WERI-Rb-1 (cell line): ENCODE data around the gene KRT40.

Experiments used
- DNase-seq: peaks from one replicate; pipeline ENCODE4 v3.0.0-alpha.2; 2020
- H3K27ac ChIP-seq: fragments of 250-450 bp; sonication (Bioruptor Pico); 2 replicates; pipeline ENCODE4 v1.5.1; 2020; ENCODE audit warnings: mild to moderate bottlenecking, moderate library complexity
- H3K27me3 ChIP-seq: fragments of 250-450 bp; sonication (Bioruptor Pico); 2 replicates; pipeline ENCODE4 v1.5.1; 2021; ENCODE audit warnings: mild to moderate bottlenecking, low read depth, moderate library complexity; ENCODE audit not compliant: insufficient read depth, severe bottlenecking
- H3K36me3 ChIP-seq: fragments of 250-450 bp; sonication (Bioruptor Pico); 2 replicates; pipeline ENCODE4 v1.5.1; 2020; ENCODE audit warnings: mild to moderate bottlenecking, moderate library complexity
- H3K4me3 ChIP-seq: 2 replicates; pipeline ENCODE4 v1.5.1; 2011; ENCODE audit warnings: low read depth, mild to moderate bottlenecking, control low read depth, low read length
- H3K9me3 ChIP-seq: fragments of 250-450 bp; sonication (Bioruptor Pico); 2 replicates; pipeline ENCODE4 v1.5.1; 2021; ENCODE audit warnings: mild to moderate bottlenecking, moderate library complexity; ENCODE audit not compliant: severe bottlenecking
- CTCF ChIP-seq: IDR thresholded peaks from 2 replicates; pipeline ENCODE4 v1.5.1; 2011; ENCODE audit warnings: low read depth, mild to moderate bottlenecking, control low read depth, inconsistent platforms, low read length

KRT40 gene

GRCh38 chr17:40951011-40951622 lies 33.0 kb downstream of the KRT40 start:
- Histone ChIP-seq H3K9me3 (no peaks in the 10 kb centered on the region), H3K36me3 (no peaks in the 10 kb centered on the region), H3K27ac (no peak overlapping the region), H3K4me3 (no peak overlapping the region), H3K27me3 (no peaks in the 10 kb centered on the region)
- no peak for TF ChIP-seq CTCF
- no peak for DNase-seq

- no peak for DNase-seq
Observed at GRCh38 chr17:40950176-40950575, 34.0 kb downstream of the KRT40 start.

GRCh38 chr17:40949418-40949817 lies 34.7 kb downstream of the KRT40 start:
- Histone ChIP-seq H3K4me3 (no peak overlapping the region), H3K27me3 (no peaks in the 10 kb centered on the region), H3K9me3 (no peaks in the 10 kb centered on the region), H3K27ac (no peak overlapping the region), H3K36me3 (no peaks in the 10 kb centered on the region)
- no peak for DNase-seq
- no peak for TF ChIP-seq CTCF

More at GRCh38 chr17:40950176-40950575, 34.0 kb downstream of the KRT40 start:
- Histone ChIP-seq H3K27me3 (no peaks in the 10 kb centered on the region), H3K27ac (no peak overlapping the region), H3K36me3 (no peaks in the 10 kb centered on the region), H3K9me3 (no peaks in the 10 kb centered on the region), H3K4me3 (no peak overlapping the region)
- no peak for TF ChIP-seq CTCF

- no peak for TF ChIP-seq CTCF
- no peak for DNase-seq
- H3K27me3 ChIP-seq: no peaks in the 10 kb centered on the region
- H3K36me3 ChIP-seq: no peaks in the 10 kb centered on the region
- H3K27ac ChIP-seq: no peak overlapping the region
- H3K9me3 ChIP-seq: peaks cover 2% of the 10 kb centered on the region
- H3K4me3 ChIP-seq: no peak overlapping the region
Observed at GRCh38 chr17:40947929-40948328, 36.2 kb downstream of the KRT40 start.

GRCh38 chr17:40945414-40945813 lies 38.7 kb downstream of the KRT40 start:
- DNase-seq: no peak
- H3K27me3 ChIP-seq: no peaks in the 10 kb centered on the region
- H3K9me3 ChIP-seq: peaks cover 4% of the 10 kb centered on the region
- TF ChIP-seq CTCF: no peak
- H3K4me3 ChIP-seq: no peak overlapping the region
- no peaks in the 10 kb centered on the region for H3K36me3 ChIP-seq
- H3K27ac ChIP-seq: no peak overlapping the region

GRCh38 chr17:40944531-40944930 lies 39.6 kb downstream of the KRT40 start:
- Histone ChIP-seq H3K4me3 (no peak overlapping the region), H3K27me3 (no peaks in the 10 kb centered on the region), H3K36me3 (no peaks in the 10 kb centered on the region), H3K27ac (no peak overlapping the region; the same call in 1 of the 2 replicates), H3K9me3 (peaks cover 4% of the 10 kb centered on the region)
- no peak for DNase-seq
- TF ChIP-seq CTCF: no peak
